ENCODE data around the gene MACROD1. TPM values are rescaled to one million over a fixed set of nuclear protein-coding genes. Genes with fewer than 3 reads are reported as not detected.

MACROD1 gene
- total RNA-seq, 2 experiments from 2014 or later = 6.0 to 6.3 TPM

DNA sequence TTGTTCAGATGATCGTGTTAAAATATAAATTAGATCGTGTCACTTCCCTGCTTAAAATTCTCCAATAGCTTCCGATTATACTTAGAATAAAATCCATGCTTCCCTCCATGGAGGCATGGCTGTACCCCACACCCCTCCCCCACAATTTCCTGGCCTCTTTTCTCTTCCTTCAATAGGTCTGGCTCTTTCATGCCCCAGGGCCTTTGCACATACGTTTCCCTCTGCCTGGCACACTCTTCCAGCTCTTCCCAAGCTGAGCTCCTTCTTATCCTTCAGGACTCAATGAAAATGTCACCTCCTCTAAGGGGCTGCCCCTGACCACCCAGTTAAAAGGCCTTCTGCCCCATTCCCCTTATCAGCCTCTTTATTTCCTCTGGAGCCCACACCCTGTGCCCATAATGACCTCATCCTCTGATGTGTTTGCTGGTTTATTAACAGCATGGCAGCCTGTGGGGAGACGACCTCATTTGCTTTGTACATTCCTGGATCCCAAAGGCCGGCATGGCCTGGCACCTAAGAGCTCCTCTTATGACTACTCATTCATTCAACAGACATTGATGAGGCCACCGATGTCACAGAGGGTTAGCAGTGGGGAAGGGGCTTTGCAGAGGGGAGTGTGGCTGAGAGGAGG lies 139.2 kb downstream of the MACROD1 start:
- Mint-ChIP-seq H3K36me3 (ENCODE audit: low read depth) (no peaks in the 10 kb centered on the region), H3K9me3 (no peaks in the 10 kb centered on the region), H3K27ac (no peak overlapping the region), H3K4me1 (ENCODE audit: low read depth) (no peaks in the 10 kb centered on the region), H3K4me3 (no peak overlapping the region), H3K27me3 (peaks cover 30% of the 10 kb centered on the region)
- peaks cover 0 to 13% of the 10 kb centered on the region in 2 experiments for H3K9me3 ChIP-seq (ENCODE audit: control insufficient read depth in 1 of 2, insufficient read depth in 1 of 2, low read length in 2 of 2)
- intact Hi-C loops (cut with DNase I, micrococcal nuclease) = no loop called here
- no peak for ATAC-seq (ENCODE audit: poor library complexity)
- no peak for DNase-seq
- TF ChIP-seq, protein P1, sequence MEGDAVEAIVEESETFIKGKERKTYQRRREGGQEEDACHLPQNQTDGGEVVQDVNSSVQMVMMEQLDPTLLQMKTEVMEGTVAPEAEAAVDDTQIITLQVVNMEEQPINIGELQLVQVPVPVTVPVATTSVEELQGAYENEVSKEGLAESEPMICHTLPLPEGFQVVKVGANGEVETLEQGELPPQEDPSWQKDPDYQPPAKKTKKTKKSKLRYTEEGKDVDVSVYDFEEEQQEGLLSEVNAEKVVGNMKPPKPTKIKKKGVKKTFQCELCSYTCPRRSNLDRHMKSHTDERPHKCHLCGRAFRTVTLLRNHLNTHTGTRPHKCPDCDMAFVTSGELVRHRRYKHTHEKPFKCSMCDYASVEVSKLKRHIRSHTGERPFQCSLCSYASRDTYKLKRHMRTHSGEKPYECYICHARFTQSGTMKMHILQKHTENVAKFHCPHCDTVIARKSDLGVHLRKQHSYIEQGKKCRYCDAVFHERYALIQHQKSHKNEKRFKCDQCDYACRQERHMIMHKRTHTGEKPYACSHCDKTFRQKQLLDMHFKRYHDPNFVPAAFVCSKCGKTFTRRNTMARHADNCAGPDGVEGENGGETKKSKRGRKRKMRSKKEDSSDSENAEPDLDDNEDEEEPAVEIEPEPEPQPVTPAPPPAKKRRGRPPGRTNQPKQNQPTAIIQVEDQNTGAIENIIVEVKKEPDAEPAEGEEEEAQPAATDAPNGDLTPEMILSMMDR (IDR thresholded peaks at IDR 0.05) = no peak
- H3K27ac ChIP-seq (ENCODE audit: low read depth in 1 of 2, low read length in 2 of 2) = no peak overlapping the region
- ChIA-PET POLR2A (no interaction called here), CTCF (interaction anchor here (0.6 kb wide), 1 partner anchor 17 kb away, joined by 3 read pairs; no protein-coding TSS in a partner anchor)
- H3K4me1 ChIP-seq (ENCODE audit: insufficient read depth, low read length) = peaks cover 8% of the 10 kb centered on the region
- H3K4me3 ChIP-seq (ENCODE audit: low read length) = no peak overlapping the region
- H3K36me3 ChIP-seq (ENCODE audit: insufficient read depth, low read length) = no peaks in the 10 kb centered on the region
- peaks cover 17% of the 10 kb centered on the region in 2 experiments for H3K27me3 ChIP-seq (ENCODE audit: control insufficient read depth in 1 of 2, insufficient read depth in 2 of 2, low read length in 2 of 2)

- Mint-ChIP-seq H3K4me3 (no peak overlapping the region), H3K27ac (no peak overlapping the region), H3K27me3 (peaks cover 26% of the 10 kb centered on the region), H3K9me3 (no peaks in the 10 kb centered on the region), H3K36me3 (ENCODE audit: low read depth) (no peaks in the 10 kb centered on the region), H3K4me1 (ENCODE audit: low read depth) (no peaks in the 10 kb centered on the region)
- Histone ChIP-seq H3K4me3 (ENCODE audit: low read length) (no peak overlapping the region), H3K36me3 (ENCODE audit: insufficient read depth, low read length) (no peaks in the 10 kb centered on the region), H3K27ac (ENCODE audit: low read depth in 1 of 2, low read length in 2 of 2) (no peak overlapping the region), H3K4me1 (ENCODE audit: insufficient read depth, low read length) (peaks cover 8% of the 10 kb centered on the region), H3K27me3 (ENCODE audit: control insufficient read depth in 1 of 2, insufficient read depth in 2 of 2, low read length in 2 of 2) (peaks cover 14 to 16% of the 10 kb centered on the region in 2 experiments), H3K9me3 (ENCODE audit: control insufficient read depth in 1 of 2, insufficient read depth in 1 of 2, low read length in 2 of 2) (peaks cover 0 to 13% of the 10 kb centered on the region in 2 experiments)
- DNase-seq (no peak), ATAC-seq (ENCODE audit: poor library complexity) (no peak)
- intact Hi-C loops (cut with DNase I, micrococcal nuclease) = no loop called here
- ChIA-PET CTCF (no interaction called here), POLR2A (no interaction called here)
- TF ChIP-seq, protein P1 (IDR thresholded peaks at IDR 0.05) = no peak
These were observed 140.7 kb downstream of the MACROD1 start for GRCh38 chr11:64025205-64025604.

DNA sequence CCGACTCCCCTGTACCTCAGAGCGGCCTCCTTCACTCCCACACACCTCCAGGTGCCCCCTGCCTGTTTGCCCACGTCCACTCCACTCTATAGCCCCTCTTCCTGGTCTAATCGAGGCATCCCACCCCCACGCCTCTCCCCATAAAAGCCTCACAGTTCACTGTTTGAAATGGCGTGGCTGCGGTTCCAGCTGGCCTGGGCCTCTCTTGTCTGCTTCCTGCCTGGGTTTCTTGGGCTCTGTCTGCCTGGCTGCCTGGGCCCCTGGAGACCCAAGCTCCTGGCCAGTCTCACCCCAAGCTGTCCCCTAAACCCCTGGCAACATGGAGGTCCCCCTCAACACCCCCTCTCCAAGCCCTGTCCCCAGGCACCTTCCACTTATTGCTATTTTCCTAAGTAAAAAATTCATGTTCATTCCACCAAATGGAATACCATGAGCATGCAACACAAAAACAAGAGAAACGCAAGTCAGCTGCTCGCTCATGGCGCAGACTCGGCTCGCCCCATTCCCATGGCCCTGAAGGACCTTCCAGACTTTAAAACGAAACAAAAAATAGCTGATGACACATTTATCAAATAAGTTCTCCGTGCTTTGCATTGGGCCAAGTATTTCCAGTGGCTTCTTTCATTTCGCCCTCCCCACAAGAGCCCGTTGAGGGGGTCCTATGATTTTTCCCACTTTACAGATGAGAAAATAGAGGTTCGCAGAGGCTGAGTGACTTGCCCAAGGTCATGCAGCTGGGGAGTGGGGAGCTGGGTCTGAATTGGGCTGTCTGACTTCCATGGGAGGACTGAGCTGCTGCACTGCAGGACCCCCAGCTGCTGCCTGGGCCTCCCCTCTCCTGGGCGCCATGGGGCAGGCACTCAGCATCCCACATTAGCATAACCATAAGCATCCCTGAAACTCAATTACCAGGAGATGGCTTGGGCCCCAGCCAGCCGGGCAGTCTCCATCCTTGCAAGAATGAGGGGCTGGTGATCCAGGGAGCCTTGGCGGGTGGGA lies 141.9 kb downstream of the MACROD1 start:
- ChIA-PET CTCF (no interaction called here), POLR2A (no interaction called here)
- peaks cover 13 to 14% of the 10 kb centered on the region in 2 experiments for H3K27me3 ChIP-seq (ENCODE audit: control insufficient read depth in 1 of 2, insufficient read depth in 2 of 2, low read length in 2 of 2)
- peaks cover 14% of the 10 kb centered on the region for H3K27me3 Mint-ChIP-seq
- no peaks in the 10 kb centered on the region for H3K36me3 Mint-ChIP-seq (ENCODE audit: low read depth)
- intact Hi-C loops (cut with DNase I, micrococcal nuclease) = no loop called here
- peaks cover 8% of the 10 kb centered on the region for H3K4me1 ChIP-seq (ENCODE audit: insufficient read depth, low read length)
- H3K4me3 Mint-ChIP-seq = no peak overlapping the region
- ATAC-seq (ENCODE audit: poor library complexity) (no peak), DNase-seq (no peak)
- H3K9me3 ChIP-seq (ENCODE audit: control insufficient read depth in 1 of 2, insufficient read depth in 1 of 2, low read length in 2 of 2) = peaks cover 0 to 11% of the 10 kb centered on the region in 2 experiments
- H3K9me3 Mint-ChIP-seq = no peaks in the 10 kb centered on the region
- TF ChIP-seq, protein P1 (IDR thresholded peaks at IDR 0.05) = no peak
- H3K4me3 ChIP-seq (ENCODE audit: low read length) = no peak overlapping the region
- H3K4me1 Mint-ChIP-seq (ENCODE audit: low read depth) = no peaks in the 10 kb centered on the region
- H3K27ac Mint-ChIP-seq = no peak overlapping the region
- no peak overlapping the region for H3K27ac ChIP-seq (ENCODE audit: low read depth in 1 of 2, low read length in 2 of 2)
- no peaks in the 10 kb centered on the region for H3K36me3 ChIP-seq (ENCODE audit: insufficient read depth, low read length)
